Fibroblast of villous mesenchyme (primary cell): ENCODE results near the gene RASSF1. TPM values are rescaled to one million over a fixed set of nuclear protein-coding genes. Genes with fewer than 3 reads are reported as not detected.

ENCODE experiments used
- DNase-seq: peaks from one replicate; pipeline ENCODE4 v3.0.0-alpha.2; 2010; ENCODE audit warnings: low read depth
- H3K4me3 ChIP-seq: 2 replicates; pipeline ENCODE4 v1.5.1; 2011; ENCODE audit warnings: low read depth, mild to moderate bottlenecking, low read length
- total RNA-seq: library from RNA; depleted of rRNA; stranded (reverse); fragments of >200 nt; gene quantifications from 2 replicates; pipeline ENCODE4 v1.2.3, GENCODE V29; 2012
- TF ChIP-seq, protein P1 (sequence below): IDR thresholded peaks from 2 replicates; pipeline ENCODE4 v1.5.1; 2012; ENCODE audit warnings: low read depth, mild to moderate bottlenecking, low read length; ENCODE audit not compliant: insufficient read depth

RASSF1 gene
- total RNA-seq, 1 donor: 36.3 TPM

DNA sequence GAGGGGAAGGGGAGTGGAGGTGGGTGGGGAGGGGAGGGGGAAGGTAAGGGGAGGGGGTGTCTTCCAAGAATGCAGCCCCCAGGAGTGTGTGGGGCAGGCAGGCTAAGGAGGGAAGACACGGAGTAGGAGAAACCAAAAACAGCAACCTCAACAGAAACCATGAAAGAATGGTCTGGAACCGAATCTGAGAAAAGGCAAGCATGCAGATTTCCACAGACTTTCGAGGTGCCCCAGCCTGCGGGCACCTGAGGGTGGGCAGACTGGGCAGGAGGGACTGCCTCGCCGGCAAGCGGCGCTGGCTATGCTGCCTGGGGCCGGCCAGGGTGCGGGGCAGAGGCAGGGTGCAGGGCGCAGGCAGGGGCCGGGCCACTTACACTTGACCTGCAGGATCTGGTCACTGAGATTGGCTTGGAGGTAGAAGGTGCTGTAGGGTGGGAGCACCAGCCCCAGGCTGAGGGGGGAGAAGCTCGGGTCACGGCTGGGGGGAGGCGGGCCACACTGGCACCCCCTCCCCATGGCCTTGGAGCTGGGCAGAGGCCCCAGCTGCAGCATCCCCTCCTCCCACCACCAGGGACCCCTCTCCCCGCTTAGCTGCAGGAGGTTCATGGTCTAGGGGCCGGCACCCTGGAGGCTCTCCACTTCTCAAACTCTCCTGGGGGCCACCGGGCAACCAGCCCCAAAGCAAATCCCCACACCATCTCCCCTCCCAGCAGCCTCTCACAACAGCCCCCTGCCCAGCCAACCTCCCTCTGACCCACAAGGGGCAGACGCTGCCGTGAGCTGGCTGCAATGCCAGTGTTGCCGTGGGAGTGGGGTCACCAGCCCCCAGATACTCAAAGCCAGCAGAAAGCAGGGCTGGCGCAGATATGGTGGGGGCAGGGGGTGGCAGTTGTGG lies 34.0 kb upstream of the RASSF1 start:
- no peak for DNase-seq
- no peak overlapping the region for H3K4me3 ChIP-seq
- TF ChIP-seq, protein P1, sequence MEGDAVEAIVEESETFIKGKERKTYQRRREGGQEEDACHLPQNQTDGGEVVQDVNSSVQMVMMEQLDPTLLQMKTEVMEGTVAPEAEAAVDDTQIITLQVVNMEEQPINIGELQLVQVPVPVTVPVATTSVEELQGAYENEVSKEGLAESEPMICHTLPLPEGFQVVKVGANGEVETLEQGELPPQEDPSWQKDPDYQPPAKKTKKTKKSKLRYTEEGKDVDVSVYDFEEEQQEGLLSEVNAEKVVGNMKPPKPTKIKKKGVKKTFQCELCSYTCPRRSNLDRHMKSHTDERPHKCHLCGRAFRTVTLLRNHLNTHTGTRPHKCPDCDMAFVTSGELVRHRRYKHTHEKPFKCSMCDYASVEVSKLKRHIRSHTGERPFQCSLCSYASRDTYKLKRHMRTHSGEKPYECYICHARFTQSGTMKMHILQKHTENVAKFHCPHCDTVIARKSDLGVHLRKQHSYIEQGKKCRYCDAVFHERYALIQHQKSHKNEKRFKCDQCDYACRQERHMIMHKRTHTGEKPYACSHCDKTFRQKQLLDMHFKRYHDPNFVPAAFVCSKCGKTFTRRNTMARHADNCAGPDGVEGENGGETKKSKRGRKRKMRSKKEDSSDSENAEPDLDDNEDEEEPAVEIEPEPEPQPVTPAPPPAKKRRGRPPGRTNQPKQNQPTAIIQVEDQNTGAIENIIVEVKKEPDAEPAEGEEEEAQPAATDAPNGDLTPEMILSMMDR: no peak

DNA sequence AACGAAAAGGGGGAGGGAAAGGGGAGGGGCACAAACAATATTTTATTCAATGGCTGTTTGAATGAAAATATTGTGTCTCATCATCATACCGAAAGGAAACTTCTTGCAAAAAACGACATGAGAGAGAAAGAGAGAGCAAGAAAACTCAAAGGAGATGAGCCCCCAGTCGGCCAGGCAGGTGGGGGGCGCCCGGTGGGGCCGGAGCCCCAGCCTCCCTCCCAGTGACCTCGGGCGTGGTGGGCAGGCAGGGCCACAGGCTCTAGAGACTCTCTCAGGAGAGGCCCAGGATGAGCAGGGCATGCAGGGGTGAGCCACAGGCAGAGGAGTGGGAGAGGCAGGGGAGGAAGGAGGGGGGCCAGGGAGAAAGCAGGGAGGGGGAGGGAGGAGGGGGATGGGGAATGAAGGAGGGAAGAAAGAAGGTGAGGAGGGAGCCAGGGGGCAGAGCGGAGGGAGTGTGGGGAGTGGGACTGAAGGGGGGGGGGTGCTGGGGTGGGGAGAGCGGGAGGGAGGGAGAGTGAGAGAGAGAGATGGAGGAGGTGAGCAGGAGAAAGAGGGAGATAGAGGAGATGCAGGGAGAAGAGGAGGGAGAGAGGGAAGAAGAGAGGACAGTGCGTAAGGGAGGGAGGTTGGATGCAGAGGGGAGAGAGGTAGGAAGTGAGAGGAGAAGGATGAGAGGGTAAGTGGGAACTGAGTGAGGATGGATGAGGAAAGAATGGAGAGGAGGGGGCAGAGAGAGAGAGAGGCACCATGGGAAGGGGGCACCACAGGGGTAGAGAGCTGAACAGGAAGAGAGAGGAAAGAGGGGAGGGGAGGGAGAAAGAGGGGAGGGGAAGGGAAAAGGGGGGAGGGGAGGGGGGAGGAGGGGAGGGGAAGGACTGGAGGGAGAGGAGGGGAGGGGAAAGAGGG lies 32.8 kb upstream of the RASSF1 start:
- H3K4me3 ChIP-seq: no peak overlapping the region
- DNase-seq: no peak
- TF ChIP-seq, protein P1: no peak

DNA sequence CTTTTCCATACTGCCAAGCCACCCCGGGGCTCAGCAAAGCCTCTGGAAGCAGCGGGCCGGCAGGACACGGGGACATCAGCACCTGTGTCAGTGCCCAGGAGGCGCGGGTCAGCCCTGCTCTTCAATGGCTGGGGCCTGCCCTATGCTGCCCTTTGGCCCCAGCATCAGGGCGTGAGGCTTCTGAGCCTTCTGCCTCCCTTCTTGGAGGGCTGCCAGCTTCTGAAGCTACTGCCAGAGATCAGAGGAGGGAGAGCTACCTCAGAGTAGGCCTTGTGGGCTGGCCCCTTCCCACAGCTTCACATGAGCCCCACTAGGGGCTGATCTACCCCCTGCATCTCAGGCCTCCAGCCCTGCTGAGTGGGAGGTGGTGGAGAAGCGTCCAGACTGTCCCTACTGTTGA lies 31.7 kb upstream of the RASSF1 start:
- TF ChIP-seq, protein P1: no peak
- no peak overlapping the region for H3K4me3 ChIP-seq
- DNase-seq: no peak

DNA sequence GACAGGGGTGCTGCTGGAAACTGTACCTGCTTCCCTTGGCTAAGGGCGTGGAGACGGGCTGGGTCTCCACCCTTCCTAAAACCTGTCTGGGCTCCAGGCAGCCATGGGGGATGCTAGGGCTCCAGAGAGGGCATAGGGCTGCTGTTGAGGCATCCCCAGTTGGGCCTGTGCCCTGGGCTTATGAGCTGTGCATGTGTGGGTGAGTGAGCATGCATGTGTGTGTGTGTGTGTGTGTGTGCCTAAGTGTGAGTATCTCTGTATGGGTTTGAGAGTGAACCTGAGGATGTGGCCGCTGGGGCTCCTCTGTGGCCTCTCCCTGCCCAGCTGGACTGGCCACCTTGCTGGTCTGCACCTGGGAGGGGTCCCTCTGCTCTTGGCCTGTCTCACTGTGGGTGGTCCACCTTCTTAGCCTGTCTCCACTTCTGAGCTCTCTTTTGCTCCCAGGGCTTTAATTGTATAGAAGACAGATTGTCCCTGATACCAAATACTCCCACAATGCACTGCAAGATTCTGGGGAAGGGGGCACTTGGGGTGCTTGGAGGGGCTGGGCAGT lies 30.6 kb upstream of the RASSF1 start:
- DNase-seq: no peak
- no peak overlapping the region for H3K4me3 ChIP-seq
- TF ChIP-seq, protein P1: no peak

DNA sequence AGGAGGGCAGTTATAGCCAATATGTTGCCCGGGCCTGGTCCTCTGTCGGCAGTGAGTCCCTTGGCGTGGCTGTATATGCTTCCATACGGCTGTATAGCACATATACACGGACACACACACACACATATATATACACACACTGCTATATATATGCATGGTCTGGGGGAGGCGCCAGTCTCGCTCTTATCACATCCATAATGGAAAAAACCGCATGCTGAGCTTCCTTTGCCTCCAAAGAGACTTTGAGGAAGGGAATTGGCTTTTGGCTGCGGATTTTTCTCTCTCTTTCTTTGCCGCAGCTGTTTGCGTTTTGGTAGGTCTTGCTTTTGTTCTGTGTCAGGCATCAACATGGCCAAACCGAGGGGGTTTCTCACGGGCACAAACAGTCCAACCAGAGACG lies 30.0 kb upstream of the RASSF1 start:
- peak; percentile 19 for DNase-seq
- TF ChIP-seq, protein P1: no peak
- no peak overlapping the region for H3K4me3 ChIP-seq

DNA sequence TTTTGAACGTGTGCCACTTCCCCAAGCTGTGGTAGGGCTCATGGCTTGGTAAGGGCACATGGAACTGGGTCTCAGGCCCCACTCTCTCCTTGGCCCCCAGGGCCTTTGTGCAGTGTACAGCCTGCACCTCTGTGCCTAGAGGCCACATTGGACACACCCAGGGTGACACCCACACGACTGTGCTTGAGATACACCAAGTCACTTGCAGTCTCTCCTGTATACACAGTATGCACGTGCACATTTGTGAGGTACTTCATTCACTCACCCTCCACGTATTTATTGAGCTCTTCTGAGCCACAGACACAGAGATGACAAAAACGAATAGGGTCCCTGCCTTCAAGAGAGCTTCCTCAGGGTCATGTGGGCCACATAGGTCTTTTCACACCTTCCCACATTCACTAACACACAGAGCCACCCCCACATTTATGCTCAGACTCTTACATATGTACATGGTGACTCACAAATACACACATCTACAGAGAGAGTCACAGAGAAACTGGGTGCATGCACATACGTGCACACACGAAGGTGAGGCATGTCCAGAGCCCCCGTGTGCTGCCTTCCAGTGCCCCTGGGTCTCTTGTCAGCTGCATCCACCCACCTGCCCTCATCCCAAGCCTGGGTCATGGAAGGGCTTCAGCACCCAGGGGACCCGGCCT lies 28.5 kb upstream of the RASSF1 start:
- no peak overlapping the region for H3K4me3 ChIP-seq
- TF ChIP-seq, protein P1: no peak
- no peak for DNase-seq
